HEK293 (cell line): ENCODE data around the gene DPPA5.

ENCODE experiments used
- TCF7L2 ChIP-seq: IDR thresholded peaks from 2 replicates; pipeline ENCODE4 v1.6.1; 2011; ENCODE audit warnings: low read depth, mild to moderate bottlenecking, inconsistent platforms, low read length, moderate library complexity, borderline replicate concordance
- ZBTB11 ChIP-seq: fragments of 450-650 bp; formaldehyde crosslinking; conservative IDR thresholded peaks from 2 replicates; pipeline ENCODE4 v1.5.1; 2016; ENCODE audit warnings: low read depth, missing biosample characterization, missing genetic modification characterization
- ZNF521 ChIP-seq: fragments of 450-650 bp; formaldehyde crosslinking; IDR thresholded peaks from 2 replicates; pipeline ENCODE4 v1.5.1; 2017; ENCODE audit warnings: missing biosample characterization, mild to moderate bottlenecking, missing genetic modification characterization
- ZNF596 ChIP-seq: fragments of 450-650 bp; IDR thresholded peaks from 2 replicates; pipeline ENCODE4 v1.5.0; 2018; ENCODE audit warnings: missing biosample characterization, mild to moderate bottlenecking, missing genetic modification characterization, moderate library complexity
- ZNF768 ChIP-seq: fragments of 450-650 bp; formaldehyde crosslinking; IDR thresholded peaks from 2 replicates; pipeline ENCODE4 v1.5.1; 2018; ENCODE audit warnings: missing biosample characterization, mild to moderate bottlenecking, missing genetic modification characterization

DNA sequence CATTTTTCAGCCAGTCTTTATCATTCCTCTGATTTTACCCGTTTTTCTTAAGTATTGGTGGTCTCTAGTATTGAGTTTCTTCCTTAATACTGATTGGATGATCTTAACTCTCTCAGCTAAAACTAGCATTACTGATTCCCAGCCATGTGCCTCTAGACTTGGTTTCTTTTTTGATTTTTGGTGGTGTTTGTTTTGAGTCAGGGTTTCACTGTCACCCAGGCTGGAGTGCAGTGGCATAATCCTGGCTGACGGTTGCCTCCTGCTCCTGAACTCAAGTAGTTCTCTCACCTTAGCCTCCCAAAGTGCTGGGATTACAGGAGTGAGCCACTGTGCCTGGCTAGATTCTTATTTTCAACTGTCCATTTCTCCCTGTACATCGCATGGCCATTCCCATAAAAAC is 24.9 kb downstream of the DPPA5 start:
- TF ChIP-seq TCF7L2 (no peak), ZNF768 (tag by site-specific recombination) (no peak), ZBTB11 (tag by site-specific recombination) (no peak), ZNF521 (tag by site-specific recombination) (no peak), ZNF596 (no peak)
